Measurements from ENCODE around the gene UBE2N.
"Not testable (repeated sequence)": the region's sequence is repeated elsewhere in the genome, so short reads cannot be mapped to it uniquely, and the experiment has no call there.

UBE2N gene

GRCh38 chr12:93411060-93411459 is 30.7 kb downstream of the UBE2N start:
- peaks cover 11% of the 10 kb centered on the region for H3K36me3 ChIP-seq (ENCODE audit: insufficient read depth, low read length)
- H3K9ac ChIP-seq (ENCODE audit: low read depth, low read length); H3K4me1 ChIP-seq (ENCODE audit: insufficient read depth, low read length); H3K9me3 ChIP-seq (ENCODE audit: control insufficient read depth, insufficient read depth, low read length): not testable (repeated sequence)

DNA sequence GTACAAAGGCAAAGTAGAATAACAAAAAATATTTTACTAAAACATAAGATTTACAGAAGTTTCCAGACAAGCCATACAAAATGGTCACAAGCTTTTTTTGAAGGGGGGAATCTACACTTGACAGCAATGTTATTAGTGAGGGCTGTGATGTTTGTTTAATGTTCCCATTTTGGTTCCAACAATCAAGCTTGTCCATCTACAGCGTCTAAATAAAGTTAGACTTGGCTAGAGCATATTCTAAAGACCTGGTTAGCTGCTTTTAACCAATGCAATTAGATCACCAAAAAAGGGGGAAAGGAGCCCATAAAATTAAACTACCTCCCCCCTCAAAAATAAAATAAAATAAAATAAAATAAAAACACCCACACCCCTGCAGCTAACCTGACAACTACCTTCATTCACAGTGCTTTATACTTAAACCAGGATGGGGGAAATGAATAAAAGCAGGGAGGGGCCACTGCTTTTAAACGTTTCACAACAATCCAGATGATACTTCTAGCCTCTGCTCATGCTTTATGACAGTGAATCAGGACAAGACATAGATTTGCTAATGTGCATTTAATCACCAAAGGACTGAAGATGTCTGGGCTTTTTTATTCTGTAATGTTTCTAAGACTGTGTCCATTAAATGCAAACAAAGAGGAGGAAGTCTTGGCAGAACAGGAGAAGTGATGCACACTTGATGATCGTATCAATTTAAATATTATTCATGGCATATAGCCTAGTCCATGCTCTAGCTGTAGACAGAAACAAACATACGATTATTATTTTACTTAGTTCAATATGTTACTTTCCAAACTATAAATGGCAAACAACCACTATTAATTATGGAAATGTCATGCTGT is 32.2 kb downstream of the UBE2N start:
- not testable (repeated sequence) for H3K9me3 ChIP-seq (ENCODE audit: control insufficient read depth, insufficient read depth, low read length); H3K9ac ChIP-seq (ENCODE audit: low read depth, low read length); H3K4me1 ChIP-seq (ENCODE audit: insufficient read depth, low read length)
- peaks cover 11% of the 10 kb centered on the region for H3K36me3 ChIP-seq (ENCODE audit: insufficient read depth, low read length)

DNA sequence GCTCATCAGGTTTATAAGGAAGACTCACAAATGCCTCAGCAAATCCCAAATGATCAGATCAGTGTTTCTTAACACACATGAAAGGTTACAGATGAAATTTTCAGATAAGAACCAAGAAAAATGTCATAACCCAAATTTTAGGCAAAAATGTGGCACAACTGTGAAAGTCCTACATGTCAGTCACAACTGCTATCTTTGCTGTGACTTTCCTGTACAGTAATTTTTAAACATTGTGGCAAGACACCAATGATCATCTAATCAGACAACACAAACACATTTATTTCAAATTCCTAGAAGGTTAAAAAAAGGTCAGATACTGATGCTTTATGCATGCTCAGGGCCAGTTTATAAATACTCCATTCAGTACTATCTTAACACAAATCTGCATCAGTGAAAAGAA is 32.9 kb downstream of the UBE2N start:
- peaks cover 11% of the 10 kb centered on the region for H3K36me3 ChIP-seq (ENCODE audit: insufficient read depth, low read length)

DNA sequence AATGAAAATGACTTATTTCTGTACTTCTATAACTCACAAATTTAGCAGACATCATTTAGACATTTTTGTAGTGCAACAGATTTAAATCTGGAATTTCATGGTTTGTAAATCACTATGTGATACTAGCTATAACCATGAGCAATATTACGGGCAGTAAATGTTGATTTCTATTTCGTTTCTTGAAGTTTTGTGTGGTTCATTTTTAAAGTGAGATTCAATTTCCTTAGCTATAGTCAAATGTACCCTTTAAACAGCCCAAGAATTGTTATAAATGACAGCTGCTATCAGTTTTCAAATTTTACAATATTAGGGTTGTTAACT is 33.8 kb downstream of the UBE2N start:
- peaks cover 1% of the 10 kb centered on the region; the same call in 1 of the 2 replicates for H3K4me1 ChIP-seq (ENCODE audit: insufficient read depth, low read length)
- no peaks in the 10 kb centered on the region for H3K9me3 ChIP-seq (ENCODE audit: control insufficient read depth, insufficient read depth, low read length)
- H3K9ac ChIP-seq (ENCODE audit: low read depth, low read length) = no peak overlapping the region
- H3K36me3 ChIP-seq (ENCODE audit: insufficient read depth, low read length) = peaks cover 11% of the 10 kb centered on the region

More for the DNA sequence above, 32.9 kb downstream of the UBE2N start:
- H3K9me3 ChIP-seq (ENCODE audit: control insufficient read depth, insufficient read depth, low read length) = no peaks in the 10 kb centered on the region
- peaks cover 8% of the 10 kb centered on the region; the same call in 1 of the 2 replicates for H3K4me1 ChIP-seq (ENCODE audit: insufficient read depth, low read length)
- H3K9ac ChIP-seq (ENCODE audit: low read depth, low read length) = no peak overlapping the region

DNA sequence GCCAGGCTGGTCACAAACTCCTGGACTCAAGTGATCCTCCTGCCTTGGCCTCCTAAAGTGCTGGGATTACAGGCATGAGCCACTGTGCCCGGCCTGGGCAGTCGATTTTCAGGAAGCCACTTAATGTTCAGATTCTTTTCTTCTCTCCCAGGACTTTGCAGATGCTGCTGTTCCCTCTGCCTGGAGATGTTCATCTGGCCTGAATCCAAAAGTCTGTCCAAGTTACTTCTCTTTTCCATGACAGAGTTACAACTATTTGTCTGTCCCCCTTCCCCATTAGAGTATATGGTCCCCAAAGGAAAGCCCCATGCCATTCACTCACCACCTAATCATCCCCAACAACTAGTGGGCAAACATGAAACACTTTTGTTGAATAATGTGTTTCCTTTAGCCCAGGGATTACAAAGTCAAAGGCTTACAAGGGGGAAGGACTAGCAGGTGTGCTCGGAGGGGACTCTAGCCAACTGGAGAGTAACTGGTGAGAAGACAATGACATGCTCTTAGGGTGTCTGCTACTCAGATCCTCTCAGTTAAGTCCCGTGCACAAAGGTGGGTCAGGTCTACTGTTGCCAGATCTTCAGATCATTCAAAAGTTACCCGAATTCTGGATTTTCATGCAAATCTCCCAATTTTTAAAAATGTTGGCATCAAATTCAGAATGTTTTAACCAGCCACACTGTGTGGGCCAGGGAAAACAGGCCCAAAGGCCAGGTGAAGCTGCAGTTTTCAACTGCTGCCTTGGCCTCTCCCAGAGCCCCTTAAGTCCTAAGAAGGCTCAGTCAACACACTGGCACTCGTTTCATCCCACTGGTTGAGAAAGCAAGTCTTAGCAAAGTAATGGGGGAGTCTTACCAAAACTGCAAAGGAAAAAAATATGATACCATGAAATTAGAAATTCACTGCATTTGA is 34.4 kb downstream of the UBE2N start:
- Histone ChIP-seq H3K9me3 (ENCODE audit: control insufficient read depth, insufficient read depth, low read length) (no peaks in the 10 kb centered on the region), H3K4me1 (ENCODE audit: insufficient read depth, low read length) (no peaks in the 10 kb centered on the region), H3K36me3 (ENCODE audit: insufficient read depth, low read length) (peaks cover 11% of the 10 kb centered on the region), H3K9ac (ENCODE audit: low read depth, low read length) (no peak overlapping the region)

DNA sequence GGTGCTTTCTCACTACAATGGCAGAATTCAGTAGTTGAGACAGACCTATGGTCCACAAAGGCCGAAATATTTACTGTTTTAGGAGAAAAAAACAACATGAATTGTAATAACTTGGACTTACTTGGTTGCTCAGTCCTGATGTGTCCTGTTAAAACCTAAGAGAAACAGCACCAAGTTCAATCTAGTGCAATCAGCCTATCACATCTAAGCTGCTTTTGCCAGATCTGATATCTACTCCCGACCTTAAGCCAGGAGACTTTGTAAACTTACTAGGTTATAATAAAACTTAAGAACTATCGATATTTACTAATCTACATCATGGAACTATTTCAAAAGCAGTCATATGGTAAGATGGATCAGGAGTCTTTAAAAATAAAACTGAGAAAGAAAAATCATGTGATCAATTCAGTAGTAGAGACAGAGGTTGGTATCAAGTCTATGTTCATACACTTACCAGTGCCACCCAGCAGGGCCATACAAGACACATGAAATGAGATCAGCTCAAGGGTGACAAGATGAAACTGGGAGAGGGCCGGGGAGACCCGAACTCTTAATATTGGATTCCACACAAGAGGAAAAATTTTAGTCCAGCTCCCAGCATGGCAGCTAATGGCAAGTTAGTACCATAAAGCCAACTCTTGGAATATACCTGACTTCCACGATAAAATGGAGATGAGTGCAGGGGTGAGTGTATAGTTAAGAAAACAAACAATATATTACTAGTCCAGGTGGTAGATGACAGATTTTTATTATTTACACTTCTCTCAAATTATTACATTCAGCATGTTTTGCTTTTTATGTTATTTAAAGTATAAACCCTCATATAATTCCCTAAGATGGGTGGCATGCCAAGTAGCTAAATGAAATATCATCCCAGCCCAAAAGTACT is 36.5 kb downstream of the UBE2N start:
- Histone ChIP-seq H3K4me1 (ENCODE audit: insufficient read depth, low read length) (no peaks in the 10 kb centered on the region), H3K9ac (ENCODE audit: low read depth, low read length) (no peak overlapping the region), H3K9me3 (ENCODE audit: control insufficient read depth, insufficient read depth, low read length) (no peaks in the 10 kb centered on the region), H3K36me3 (ENCODE audit: insufficient read depth, low read length) (peaks cover 5% of the 10 kb centered on the region; the same call in 1 of the 2 replicates)

- H3K4me1 ChIP-seq (ENCODE audit: insufficient read depth, low read length) = no peaks in the 10 kb centered on the region
- 0 out of 2 replicates have a peak, but pooled peaks cover 3% of the 10 kb centered on the region for H3K36me3 ChIP-seq (ENCODE audit: insufficient read depth, low read length)
- no peaks in the 10 kb centered on the region for H3K9me3 ChIP-seq (ENCODE audit: control insufficient read depth, insufficient read depth, low read length)
- H3K9ac ChIP-seq (ENCODE audit: low read depth, low read length) = no peak overlapping the region
Observed at GRCh38 chr12:93403988-93404803, 37.6 kb downstream of the UBE2N start.

DNA sequence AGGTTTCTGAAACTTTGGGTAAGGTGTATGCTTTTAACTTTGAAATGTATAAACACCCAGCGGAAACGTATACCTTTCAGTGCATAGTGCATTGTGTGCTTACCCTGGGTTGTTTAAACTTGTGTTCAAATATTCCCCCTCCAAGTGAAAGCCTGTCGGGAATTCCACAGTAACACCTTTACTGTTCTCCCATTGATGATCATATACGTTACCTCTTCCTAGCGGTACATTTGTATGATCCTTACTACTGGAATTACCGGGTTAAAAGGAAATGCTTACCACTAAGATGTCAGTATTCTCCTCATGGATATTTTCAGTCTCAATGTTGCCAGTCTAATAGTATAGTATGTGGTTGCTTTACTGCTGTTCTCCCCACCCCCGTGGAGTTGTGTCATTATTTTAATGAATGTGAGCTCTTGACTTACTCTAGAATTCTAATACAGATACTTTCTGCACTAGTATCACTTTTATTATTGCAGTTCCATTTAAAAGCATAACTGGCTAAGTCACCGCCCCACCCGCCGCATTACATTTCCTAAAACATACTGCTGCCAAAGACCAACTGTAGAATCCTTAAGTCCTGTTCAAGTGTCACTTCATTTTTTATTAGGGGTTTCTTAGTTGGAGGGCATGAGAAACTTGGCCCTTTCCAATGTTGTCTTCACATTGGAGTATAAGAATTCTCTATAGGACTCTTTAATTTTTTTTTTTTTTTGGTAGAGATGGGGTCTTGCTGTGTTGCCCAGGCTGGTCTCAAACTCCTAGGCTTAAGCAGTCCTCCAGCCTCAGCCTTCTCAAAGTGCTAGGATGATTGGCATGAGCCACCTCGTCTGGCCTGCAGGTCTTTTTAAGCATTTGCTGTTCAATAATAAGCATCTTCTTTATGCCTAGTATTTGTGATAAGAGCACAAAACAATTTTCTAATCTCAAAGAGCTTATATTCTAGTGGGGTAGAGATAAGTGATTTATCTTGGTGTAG is 39.1 kb downstream of the UBE2N start:
- no peaks in the 10 kb centered on the region for H3K4me1 ChIP-seq (ENCODE audit: insufficient read depth, low read length)
- H3K9ac ChIP-seq (ENCODE audit: low read depth, low read length) = no peak overlapping the region
- no peaks in the 10 kb centered on the region for H3K36me3 ChIP-seq (ENCODE audit: insufficient read depth, low read length)
- no peaks in the 10 kb centered on the region for H3K9me3 ChIP-seq (ENCODE audit: control insufficient read depth, insufficient read depth, low read length)

DNA sequence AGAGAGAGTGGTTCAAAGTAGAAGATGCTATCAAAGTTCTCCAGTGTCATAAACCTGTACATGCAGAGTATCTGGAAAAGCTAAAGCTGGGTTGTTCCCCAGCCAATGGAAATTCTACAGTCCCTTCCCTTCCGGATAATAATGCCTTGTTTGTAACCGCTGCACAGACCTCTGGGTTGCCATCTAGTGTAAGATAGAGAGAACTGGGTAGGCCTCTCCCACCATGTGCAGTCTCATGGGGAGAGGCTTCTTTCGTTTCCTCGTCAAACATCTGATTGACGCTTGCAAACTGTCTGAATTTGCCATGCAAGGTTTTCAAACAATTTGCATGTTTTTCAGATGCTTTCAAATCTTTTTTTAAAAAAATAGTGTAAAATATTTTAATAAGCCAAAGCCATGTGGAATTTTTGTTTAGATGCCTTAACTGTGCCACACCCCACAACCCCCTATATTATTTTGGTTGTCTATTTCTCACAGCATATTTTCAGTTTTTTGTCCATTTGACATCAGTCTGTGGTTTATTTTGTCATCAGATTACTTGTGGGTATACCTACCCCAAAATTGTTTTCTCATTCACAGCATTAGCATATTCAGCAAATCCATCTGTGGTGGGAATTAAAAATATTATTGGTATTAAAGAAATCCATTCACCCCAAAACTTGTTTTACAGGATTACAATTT is 42.4 kb downstream of the UBE2N start:
- not testable (repeated sequence) for H3K9ac ChIP-seq (ENCODE audit: low read depth, low read length); H3K36me3 ChIP-seq (ENCODE audit: insufficient read depth, low read length); H3K9me3 ChIP-seq (ENCODE audit: control insufficient read depth, insufficient read depth, low read length); H3K4me1 ChIP-seq (ENCODE audit: insufficient read depth, low read length)

DNA sequence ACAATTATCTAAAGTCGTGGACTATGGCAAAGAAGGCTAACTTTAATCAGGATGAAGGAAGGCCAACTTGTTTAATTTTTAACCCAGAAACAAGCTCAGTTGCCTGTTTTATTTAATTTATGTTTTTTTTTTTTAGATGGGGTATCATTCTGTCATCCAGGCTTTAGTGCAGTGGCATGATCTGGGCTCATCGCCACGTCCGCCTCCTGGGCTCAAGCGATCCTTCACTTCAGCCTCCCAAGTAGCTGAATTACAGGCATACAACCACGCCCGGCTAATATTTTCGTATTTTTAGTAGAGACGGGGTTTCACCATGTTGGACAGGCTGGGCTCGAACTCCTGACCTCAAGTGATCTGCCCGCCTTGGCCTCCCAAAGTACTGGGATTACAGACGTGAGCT is 44.3 kb downstream of the UBE2N start:
- Histone ChIP-seq H3K4me1 (ENCODE audit: insufficient read depth, low read length) (no peaks in the 10 kb centered on the region), H3K9me3 (ENCODE audit: control insufficient read depth, insufficient read depth, low read length) (no peaks in the 10 kb centered on the region), H3K36me3 (ENCODE audit: insufficient read depth, low read length) (no peaks in the 10 kb centered on the region; the same call in 1 of the 2 replicates), H3K9ac (ENCODE audit: low read depth, low read length) (no peak overlapping the region)

DNA sequence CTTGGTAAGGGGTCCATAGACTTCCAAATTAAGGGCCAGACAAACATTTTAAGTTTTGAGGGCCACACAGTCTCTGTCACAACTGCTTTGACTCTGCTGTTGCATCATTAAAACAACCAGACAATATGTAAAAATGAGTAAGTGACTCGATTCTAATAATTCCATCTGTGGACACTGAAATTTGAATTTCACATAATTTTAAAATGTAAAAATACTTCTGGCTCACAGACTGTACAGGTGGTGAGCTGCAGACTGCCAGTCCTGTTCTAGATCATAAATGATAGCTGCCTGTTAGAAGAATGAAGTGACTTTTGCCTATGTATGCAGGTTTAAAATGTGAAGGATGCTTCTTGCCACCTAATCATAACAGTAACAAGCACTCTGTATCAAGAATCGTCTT is 48.3 kb downstream of the UBE2N start:
- Histone ChIP-seq H3K9me3 (ENCODE audit: control insufficient read depth, insufficient read depth, low read length) (no peaks in the 10 kb centered on the region), H3K4me1 (ENCODE audit: insufficient read depth, low read length) (no peaks in the 10 kb centered on the region), H3K36me3 (ENCODE audit: insufficient read depth, low read length) (no peaks in the 10 kb centered on the region; the same call in none of the 2 replicates), H3K9ac (ENCODE audit: low read depth, low read length) (no peak overlapping the region)

- H3K9ac ChIP-seq (ENCODE audit: low read depth, low read length) = no peak overlapping the region
Observed at GRCh38 chr12:93390549-93391297, 51.0 kb downstream of the UBE2N start.

More at GRCh38 chr12:93390549-93391297, 51.0 kb downstream of the UBE2N start:
- no peaks in the 10 kb centered on the region for H3K4me1 ChIP-seq (ENCODE audit: insufficient read depth, low read length)
- H3K9me3 ChIP-seq (ENCODE audit: control insufficient read depth, insufficient read depth, low read length) = no peaks in the 10 kb centered on the region
- no peaks in the 10 kb centered on the region; the same call in 1 of the 2 replicates for H3K36me3 ChIP-seq (ENCODE audit: insufficient read depth, low read length)

Measured in ES-I3 (cell line).